GM13976 (cell line): ENCODE measurements around the gene ADSS1.

Source experiments
- DNase-seq: peaks from one replicate; pipeline ENCODE4 v3.0.0; 2012; ENCODE audit warnings: low spot score
- CTCF ChIP-seq: IDR thresholded peaks from 2 replicates; pipeline ENCODE4 v1.5.1; 2012; ENCODE audit warnings: borderline replicate concordance, mild to moderate bottlenecking; ENCODE audit not compliant: insufficient read depth; ENCODE audit errors: extremely low read depth, missing control alignments, control extremely low read depth
- in situ Hi-C: fragments of 300-500 bp; cut with MboI; formaldehyde crosslinking; loops from one replicate; pipeline ENCODE4 v1.12.0; 2022; ENCODE audit warnings: low sequenced_read_pairs, mixed read lengths, inconsistent platforms; ENCODE audit not compliant: unreplicated experiment

ADSS1 gene

GRCh38 chr14:104781271-104782077 is 57.4 kb downstream of the ADSS1 start:
- DNase-seq: no peak
- in situ Hi-C loops: no loop called here
- TF ChIP-seq CTCF: no peak

- DNase-seq: no peak
- no peak for TF ChIP-seq CTCF
- in situ Hi-C loops: no loop called here
Observed at GRCh38 chr14:104782086-104782807, 58.2 kb downstream of the ADSS1 start.

GRCh38 chr14:104782808-104783139 is 58.7 kb downstream of the ADSS1 start:
- in situ Hi-C loops: no loop called here
- no peak for DNase-seq
- TF ChIP-seq CTCF: no peak

- in situ Hi-C loops: no loop called here
Observed at GRCh38 chr14:104783484-104784217, 59.6 kb downstream of the ADSS1 start.

GRCh38 chr14:104784218-104784568 is 60.2 kb downstream of the ADSS1 start:
- in situ Hi-C loops: no loop called here
- no peak for TF ChIP-seq CTCF
- no peak for DNase-seq

More at GRCh38 chr14:104783484-104784217, 59.6 kb downstream of the ADSS1 start:
- DNase-seq: no peak
- TF ChIP-seq CTCF: no peak

- no peak for DNase-seq
- TF ChIP-seq CTCF: no peak
- in situ Hi-C loops: no loop called here
Observed at GRCh38 chr14:104784846-104785707, 61.0 kb downstream of the ADSS1 start.
